HG03045 (cell line): ENCODE data around the gene SHH.
"Not testable (repeated sequence)": the region's sequence is repeated elsewhere in the genome, so short reads cannot be mapped to it uniquely, and the experiment has no call there.

Experiments
- ATAC-seq: cut with Tn5 transposase; IDR thresholded peaks from one replicate; pipeline ENCODE4 v1.9.1; 2021; ENCODE audit warnings: mild to moderate bottlenecking, moderate library complexity; ENCODE audit not compliant: unreplicated experiment

The SHH gene

GRCh38 chr7:155820788-155821187, 8.5 kb upstream of the SHH start:
- ATAC-seq: no peak

- no peak for ATAC-seq
Measured at GRCh38 chr7:155820246-155820645, 8.0 kb upstream of the SHH start.

GRCh38 chr7:155819186-155819585, 6.9 kb upstream of the SHH start:
- ATAC-seq: no peak

- no peak for ATAC-seq
Measured at GRCh38 chr7:155818820-155819168, 6.5 kb upstream of the SHH start.

GRCh38 chr7:155818154-155818819, 6.0 kb upstream of the SHH start:
- no peak for ATAC-seq

GRCh38 chr7:155817515-155817914, 5.3 kb upstream of the SHH start:
- not testable (repeated sequence) for ATAC-seq

- ATAC-seq: no peak
Measured at GRCh38 chr7:155816996-155817395, 4.7 kb upstream of the SHH start.

GRCh38 chr7:155816192-155816508, 3.9 kb upstream of the SHH start:
- no peak for ATAC-seq

- ATAC-seq: peak; percentile 63
Measured at GRCh38 chr7:155815332-155816191, 3.3 kb upstream of the SHH start.

GRCh38 chr7:155814316-155815276, 2.3 kb upstream of the SHH start:
- no peak for ATAC-seq

- no peak for ATAC-seq
Measured at GRCh38 chr7:155813546-155814315, 1.5 kb upstream of the SHH start.

GRCh38 chr7:155813125-155813524, 862 bp upstream of the SHH start:
- no peak for ATAC-seq

- ATAC-seq: no peak
Measured at GRCh38 chr7:155811560-155811894, 736 bp downstream of the SHH start.

- ATAC-seq: no peak
Measured at GRCh38 chr7:155810770-155811559, 1.3 kb downstream of the SHH start.

GRCh38 chr7:155809947-155810769, 2.1 kb downstream of the SHH start:
- ATAC-seq: no peak

GRCh38 chr7:155809332-155809946, 2.8 kb downstream of the SHH start:
- no peak for ATAC-seq

GRCh38 chr7:155808549-155809331, 3.5 kb downstream of the SHH start:
- ATAC-seq: no peak
